ENCODE data around the gene RPP14.

RPP14 gene

DNA sequence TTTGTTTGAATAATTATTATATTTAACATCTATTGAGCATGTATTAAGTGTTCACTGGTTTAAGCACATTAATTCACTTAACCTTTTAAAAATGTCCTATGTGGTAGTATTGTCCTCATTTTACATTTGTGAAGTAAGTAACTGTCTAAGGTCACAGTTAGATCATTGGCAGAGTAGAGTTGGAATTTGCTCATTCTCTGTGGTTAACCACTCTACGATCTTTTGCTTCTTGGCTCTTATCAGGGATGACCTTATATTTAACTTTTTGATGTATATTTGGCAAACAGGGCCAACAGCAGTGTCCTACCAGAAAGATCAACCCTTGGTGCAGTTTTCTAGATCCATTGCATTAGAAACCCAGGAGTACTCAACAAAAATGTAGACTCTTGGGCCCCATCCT, 60.7 kb downstream of the RPP14 start:
- Histone ChIP-seq H3K27ac (ENCODE audit: extremely low read depth, low read depth, low read length) (no peak overlapping the region), H3K4me3 (ENCODE audit: low read depth, low read length) (no peak overlapping the region), H3K9me3 (ENCODE audit: control insufficient read depth, insufficient read depth, low read depth, low read length) (no peaks in the 10 kb centered on the region), H3K36me3 (ENCODE audit: control insufficient read depth in 2 of 2, insufficient read depth in 1 of 2, low read length in 2 of 2) (peaks cover 0 to 5% of the 10 kb centered on the region in 2 experiments; a peak in 1 of 3 replicates), H3K4me1 (ENCODE audit: control insufficient read depth, insufficient read depth, low read length) (no peaks in the 10 kb centered on the region)
- CTCF ChIA-PET: no interaction called here
- POLR2A ChIA-PET: no interaction called here
- TF ChIP-seq ZSCAN16 (tag by site-specific recombination; IDR thresholded peaks at IDR 0.05) (no peak), ZNF211 (tag by site-specific recombination; IDR thresholded peaks at IDR 0.05; ENCODE audit: low read depth) (no peak), WT1 (tag by site-specific recombination; IDR thresholded peaks at IDR 0.05) (no peak)

DNA sequence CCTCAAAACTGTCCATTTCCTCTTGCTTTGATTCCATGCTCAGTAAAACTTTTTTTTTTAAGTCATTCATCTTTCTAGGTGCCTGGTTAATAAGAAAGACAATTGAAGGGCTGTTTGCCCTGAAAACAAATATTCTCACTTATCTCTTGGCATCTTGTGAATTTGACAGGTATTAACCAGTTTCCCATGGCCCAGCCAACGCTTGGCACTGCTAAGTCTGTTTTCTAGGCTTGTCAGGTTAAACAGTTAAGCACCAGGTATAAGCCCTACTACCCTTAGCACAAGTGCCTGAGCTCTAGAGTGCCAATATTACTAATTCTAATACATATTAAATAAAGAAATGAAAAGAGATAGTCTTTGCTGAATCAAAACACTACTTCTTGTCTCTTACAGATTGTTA, 63.0 kb downstream of the RPP14 start:
- Histone ChIP-seq H3K4me1 (ENCODE audit: control insufficient read depth, insufficient read depth, low read length) (no peaks in the 10 kb centered on the region), H3K9me3 (ENCODE audit: control insufficient read depth, insufficient read depth, low read depth, low read length) (no peaks in the 10 kb centered on the region), H3K27ac (ENCODE audit: extremely low read depth, low read depth, low read length) (no peak overlapping the region), H3K4me3 (ENCODE audit: low read depth, low read length) (no peak overlapping the region), H3K36me3 (ENCODE audit: control insufficient read depth in 2 of 2, insufficient read depth in 1 of 2, low read length in 2 of 2) (peaks cover 0 to 5% of the 10 kb centered on the region in 2 experiments; a peak in 1 of 3 replicates)
- TF ChIP-seq, protein P1, sequence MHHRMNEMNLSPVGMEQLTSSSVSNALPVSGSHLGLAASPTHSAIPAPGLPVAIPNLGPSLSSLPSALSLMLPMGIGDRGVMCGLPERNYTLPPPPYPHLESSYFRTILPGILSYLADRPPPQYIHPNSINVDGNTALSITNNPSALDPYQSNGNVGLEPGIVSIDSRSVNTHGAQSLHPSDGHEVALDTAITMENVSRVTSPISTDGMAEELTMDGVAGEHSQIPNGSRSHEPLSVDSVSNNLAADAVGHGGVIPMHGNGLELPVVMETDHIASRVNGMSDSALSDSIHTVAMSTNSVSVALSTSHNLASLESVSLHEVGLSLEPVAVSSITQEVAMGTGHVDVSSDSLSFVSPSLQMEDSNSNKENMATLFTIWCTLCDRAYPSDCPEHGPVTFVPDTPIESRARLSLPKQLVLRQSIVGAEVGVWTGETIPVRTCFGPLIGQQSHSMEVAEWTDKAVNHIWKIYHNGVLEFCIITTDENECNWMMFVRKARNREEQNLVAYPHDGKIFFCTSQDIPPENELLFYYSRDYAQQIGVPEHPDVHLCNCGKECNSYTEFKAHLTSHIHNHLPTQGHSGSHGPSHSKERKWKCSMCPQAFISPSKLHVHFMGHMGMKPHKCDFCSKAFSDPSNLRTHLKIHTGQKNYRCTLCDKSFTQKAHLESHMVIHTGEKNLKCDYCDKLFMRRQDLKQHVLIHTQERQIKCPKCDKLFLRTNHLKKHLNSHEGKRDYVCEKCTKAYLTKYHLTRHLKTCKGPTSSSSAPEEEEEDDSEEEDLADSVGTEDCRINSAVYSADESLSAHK (tag by site-specific recombination; IDR thresholded peaks at IDR 0.05): no peak
- TF ChIP-seq, protein P2, sequence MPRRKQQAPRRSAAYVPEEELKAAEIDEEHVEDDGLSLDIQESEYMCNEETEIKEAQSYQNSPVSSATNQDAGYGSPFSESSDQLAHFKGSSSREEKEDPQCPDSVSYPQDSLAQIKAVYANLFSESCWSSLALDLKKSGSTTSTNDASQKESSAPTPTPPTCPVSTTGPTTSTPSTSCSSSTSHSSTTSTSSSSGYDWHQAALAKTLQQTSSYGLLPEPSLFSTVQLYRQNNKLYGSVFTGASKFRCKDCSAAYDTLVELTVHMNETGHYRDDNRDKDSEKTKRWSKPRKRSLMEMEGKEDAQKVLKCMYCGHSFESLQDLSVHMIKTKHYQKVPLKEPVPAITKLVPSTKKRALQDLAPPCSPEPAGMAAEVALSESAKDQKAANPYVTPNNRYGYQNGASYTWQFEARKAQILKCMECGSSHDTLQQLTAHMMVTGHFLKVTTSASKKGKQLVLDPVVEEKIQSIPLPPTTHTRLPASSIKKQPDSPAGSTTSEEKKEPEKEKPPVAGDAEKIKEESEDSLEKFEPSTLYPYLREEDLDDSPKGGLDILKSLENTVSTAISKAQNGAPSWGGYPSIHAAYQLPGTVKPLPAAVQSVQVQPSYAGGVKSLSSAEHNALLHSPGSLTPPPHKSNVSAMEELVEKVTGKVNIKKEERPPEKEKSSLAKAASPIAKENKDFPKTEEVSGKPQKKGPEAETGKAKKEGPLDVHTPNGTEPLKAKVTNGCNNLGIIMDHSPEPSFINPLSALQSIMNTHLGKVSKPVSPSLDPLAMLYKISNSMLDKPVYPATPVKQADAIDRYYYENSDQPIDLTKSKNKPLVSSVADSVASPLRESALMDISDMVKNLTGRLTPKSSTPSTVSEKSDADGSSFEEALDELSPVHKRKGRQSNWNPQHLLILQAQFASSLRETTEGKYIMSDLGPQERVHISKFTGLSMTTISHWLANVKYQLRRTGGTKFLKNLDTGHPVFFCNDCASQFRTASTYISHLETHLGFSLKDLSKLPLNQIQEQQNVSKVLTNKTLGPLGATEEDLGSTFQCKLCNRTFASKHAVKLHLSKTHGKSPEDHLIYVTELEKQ (tag by site-specific recombination; IDR thresholded peaks at IDR 0.05; ENCODE audit: borderline replicate concordance): no peak
- TF ChIP-seq ZNF626 (tag by site-specific recombination; IDR thresholded peaks at IDR 0.05) (no peak), SCRT2 (tag by site-specific recombination; IDR thresholded peaks at IDR 0.05) (no peak), ZNF548 (tag by site-specific recombination; IDR thresholded peaks at IDR 0.05) (no peak), ZNF202 (tag by site-specific recombination; IDR thresholded peaks at IDR 0.05; ENCODE audit: borderline replicate concordance) (no peak)
- TF ChIP-seq, protein P3, sequence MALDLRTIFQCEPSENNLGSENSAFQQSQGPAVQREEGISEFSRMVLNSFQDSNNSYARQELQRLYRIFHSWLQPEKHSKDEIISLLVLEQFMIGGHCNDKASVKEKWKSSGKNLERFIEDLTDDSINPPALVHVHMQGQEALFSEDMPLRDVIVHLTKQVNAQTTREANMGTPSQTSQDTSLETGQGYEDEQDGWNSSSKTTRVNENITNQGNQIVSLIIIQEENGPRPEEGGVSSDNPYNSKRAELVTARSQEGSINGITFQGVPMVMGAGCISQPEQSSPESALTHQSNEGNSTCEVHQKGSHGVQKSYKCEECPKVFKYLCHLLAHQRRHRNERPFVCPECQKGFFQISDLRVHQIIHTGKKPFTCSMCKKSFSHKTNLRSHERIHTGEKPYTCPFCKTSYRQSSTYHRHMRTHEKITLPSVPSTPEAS (tag by site-specific recombination; IDR thresholded peaks at IDR 0.05): no peak
- TF ChIP-seq, protein P4, sequence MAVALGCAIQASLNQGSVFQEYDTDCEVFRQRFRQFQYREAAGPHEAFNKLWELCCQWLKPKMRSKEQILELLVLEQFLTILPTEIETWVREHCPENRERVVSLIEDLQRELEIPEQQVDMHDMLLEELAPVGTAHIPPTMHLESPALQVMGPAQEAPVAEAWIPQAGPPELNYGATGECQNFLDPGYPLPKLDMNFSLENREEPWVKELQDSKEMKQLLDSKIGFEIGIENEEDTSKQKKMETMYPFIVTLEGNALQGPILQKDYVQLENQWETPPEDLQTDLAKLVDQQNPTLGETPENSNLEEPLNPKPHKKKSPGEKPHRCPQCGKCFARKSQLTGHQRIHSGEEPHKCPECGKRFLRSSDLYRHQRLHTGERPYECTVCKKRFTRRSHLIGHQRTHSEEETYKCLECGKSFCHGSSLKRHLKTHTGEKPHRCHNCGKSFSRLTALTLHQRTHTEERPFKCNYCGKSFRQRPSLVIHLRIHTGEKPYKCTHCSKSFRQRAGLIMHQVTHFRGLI (tag by site-specific recombination; IDR thresholded peaks at IDR 0.05): no peak
- TF ChIP-seq, protein P5, sequence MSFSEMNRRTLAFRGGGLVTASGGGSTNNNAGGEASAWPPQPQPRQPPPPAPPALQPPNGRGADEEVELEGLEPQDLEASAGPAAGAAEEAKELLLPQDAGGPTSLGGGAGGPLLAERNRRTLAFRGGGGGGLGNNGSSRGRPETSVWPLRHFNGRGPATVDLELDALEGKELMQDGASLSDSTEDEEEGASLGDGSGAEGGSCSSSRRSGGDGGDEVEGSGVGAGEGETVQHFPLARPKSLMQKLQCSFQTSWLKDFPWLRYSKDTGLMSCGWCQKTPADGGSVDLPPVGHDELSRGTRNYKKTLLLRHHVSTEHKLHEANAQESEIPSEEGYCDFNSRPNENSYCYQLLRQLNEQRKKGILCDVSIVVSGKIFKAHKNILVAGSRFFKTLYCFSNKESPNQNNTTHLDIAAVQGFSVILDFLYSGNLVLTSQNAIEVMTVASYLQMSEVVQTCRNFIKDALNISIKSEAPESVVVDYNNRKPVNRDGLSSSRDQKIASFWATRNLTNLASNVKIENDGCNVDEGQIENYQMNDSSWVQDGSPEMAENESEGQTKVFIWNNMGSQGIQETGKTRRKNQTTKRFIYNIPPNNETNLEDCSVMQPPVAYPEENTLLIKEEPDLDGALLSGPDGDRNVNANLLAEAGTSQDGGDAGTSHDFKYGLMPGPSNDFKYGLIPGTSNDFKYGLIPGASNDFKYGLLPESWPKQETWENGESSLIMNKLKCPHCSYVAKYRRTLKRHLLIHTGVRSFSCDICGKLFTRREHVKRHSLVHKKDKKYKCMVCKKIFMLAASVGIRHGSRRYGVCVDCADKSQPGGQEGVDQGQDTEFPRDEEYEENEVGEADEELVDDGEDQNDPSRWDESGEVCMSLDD (tag by site-specific recombination; IDR thresholded peaks at IDR 0.05): no peak
- TF ChIP-seq, protein P6, sequence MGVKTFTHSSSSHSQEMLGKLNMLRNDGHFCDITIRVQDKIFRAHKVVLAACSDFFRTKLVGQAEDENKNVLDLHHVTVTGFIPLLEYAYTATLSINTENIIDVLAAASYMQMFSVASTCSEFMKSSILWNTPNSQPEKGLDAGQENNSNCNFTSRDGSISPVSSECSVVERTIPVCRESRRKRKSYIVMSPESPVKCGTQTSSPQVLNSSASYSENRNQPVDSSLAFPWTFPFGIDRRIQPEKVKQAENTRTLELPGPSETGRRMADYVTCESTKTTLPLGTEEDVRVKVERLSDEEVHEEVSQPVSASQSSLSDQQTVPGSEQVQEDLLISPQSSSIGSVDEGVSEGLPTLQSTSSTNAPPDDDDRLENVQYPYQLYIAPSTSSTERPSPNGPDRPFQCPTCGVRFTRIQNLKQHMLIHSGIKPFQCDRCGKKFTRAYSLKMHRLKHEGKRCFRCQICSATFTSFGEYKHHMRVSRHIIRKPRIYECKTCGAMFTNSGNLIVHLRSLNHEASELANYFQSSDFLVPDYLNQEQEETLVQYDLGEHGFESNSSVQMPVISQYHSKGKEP (tag by site-specific recombination; IDR thresholded peaks at IDR 0.05): no peak
- TF ChIP-seq, protein P7, sequence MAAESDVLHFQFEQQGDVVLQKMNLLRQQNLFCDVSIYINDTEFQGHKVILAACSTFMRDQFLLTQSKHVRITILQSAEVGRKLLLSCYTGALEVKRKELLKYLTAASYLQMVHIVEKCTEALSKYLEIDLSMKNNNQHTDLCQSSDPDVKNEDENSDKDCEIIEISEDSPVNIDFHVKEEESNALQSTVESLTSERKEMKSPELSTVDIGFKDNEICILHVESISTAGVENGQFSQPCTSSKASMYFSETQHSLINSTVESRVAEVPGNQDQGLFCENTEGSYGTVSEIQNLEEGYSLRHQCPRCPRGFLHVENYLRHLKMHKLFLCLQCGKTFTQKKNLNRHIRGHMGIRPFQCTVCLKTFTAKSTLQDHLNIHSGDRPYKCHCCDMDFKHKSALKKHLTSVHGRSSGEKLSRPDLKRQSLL (tag by site-specific recombination; IDR thresholded peaks at IDR 0.05): no peak
- TF ChIP-seq, protein P8, sequence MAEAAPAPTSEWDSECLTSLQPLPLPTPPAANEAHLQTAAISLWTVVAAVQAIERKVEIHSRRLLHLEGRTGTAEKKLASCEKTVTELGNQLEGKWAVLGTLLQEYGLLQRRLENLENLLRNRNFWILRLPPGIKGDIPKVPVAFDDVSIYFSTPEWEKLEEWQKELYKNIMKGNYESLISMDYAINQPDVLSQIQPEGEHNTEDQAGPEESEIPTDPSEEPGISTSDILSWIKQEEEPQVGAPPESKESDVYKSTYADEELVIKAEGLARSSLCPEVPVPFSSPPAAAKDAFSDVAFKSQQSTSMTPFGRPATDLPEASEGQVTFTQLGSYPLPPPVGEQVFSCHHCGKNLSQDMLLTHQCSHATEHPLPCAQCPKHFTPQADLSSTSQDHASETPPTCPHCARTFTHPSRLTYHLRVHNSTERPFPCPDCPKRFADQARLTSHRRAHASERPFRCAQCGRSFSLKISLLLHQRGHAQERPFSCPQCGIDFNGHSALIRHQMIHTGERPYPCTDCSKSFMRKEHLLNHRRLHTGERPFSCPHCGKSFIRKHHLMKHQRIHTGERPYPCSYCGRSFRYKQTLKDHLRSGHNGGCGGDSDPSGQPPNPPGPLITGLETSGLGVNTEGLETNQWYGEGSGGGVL (tag by site-specific recombination; IDR thresholded peaks at IDR 0.05): no peak
- POLR2A ChIA-PET: no interaction called here
- CTCF ChIA-PET: interaction anchor here (1.0 kb wide), 1 partner anchor 159 kb away, joined by 3 read pairs; no protein-coding TSS in a partner anchor

All from HEK293 (cell line).